Mesenteric fat pad (tissue), 1 donor: Measurements from ENCODE around the gene IFT27. TPM values are rescaled to one million over a fixed set of nuclear protein-coding genes. Genes with fewer than 3 reads are reported as not detected.
"Not testable (repeated sequence)": the region's sequence is repeated elsewhere in the genome, so short reads cannot be mapped to it uniquely, and the experiment has no call there.

Experiments
- DNase-seq: peaks from one replicate; pipeline ENCODE4 v3.0.0-alpha.2; 2020; ENCODE audit warnings: low spot score
- total RNA-seq: library from RNA; stranded (reverse); fragmentation: NEBNext Ultra II Directional; extraction: Animal tissue kit (Norgen Biotek cat#: 25700); gene quantifications from one replicate; pipeline ENCODE4 v1.2.1, GENCODE V29; 2021
- donor health status: DM: yes; HTN: yes; CAD: no.

The IFT27 gene
- total RNA-seq, 1 donor from 2014 or later: 21.4 TPM

GRCh38 chr22:36767035-36767775 is 8.7 kb downstream of the IFT27 start:
- DNase-seq: no peak

DNA sequence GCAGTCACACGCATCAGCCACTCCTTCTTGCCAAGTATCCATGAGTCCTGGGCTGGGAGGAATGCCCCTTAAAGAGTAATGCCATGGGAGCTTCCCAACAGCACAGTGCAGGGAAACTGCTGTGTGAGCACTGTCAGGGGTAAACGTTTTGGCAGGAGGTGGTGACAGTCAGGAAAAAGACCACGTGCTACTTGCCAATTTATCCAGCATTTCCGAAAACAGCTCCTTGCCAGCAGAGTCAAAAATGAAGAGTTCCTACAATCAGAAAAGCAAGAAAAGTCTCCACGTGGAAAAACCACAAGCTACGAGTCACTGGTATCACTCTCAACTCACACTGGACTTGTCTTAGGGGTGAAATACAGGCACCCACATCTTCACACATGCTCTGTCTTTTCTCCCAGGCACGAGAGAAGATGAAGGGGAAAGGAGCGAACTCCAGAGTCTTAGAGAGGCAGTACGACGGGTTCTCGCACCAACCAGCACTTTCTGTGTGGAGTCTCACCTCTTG is 9.9 kb downstream of the IFT27 start:
- no peak for DNase-seq

DNA sequence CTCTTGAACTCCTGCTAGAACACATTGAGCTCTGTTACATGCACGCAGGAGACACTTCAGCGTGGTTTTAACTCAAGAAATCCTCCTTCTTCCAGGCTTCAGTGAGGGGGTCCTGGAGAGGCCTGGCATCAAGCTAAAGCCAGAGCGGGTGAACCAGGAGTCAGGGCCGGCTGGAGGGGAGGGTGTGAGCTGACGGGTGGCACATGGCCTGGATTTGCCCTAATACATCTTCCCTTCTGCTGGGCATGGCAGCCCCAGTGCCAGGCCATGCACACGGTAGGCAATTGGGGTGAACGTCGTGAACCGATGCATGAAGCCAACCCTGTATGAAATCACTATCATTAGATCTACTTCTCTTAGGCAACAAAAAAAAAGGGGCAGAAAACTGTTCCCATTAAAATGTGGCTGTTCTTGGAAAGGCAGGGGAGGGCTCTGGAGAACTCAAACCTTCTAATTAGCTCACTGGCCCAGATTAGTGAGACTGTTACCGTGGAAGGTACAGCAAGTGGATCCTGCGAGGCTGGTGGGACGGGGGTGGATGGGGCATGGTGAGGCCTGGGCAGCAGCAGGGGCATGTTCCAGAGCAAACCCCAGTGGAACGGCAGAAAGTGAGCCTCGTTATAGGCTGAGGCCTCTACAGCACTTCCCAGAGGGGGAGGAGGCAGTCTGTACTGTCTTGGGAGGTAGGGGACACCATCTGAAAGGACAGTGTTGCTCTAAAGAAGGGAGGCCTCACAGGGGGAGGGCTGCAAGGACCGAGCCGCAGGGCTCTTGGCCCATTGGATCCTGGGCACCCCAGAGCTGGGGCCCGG is 10.6 kb downstream of the IFT27 start:
- DNase-seq: no peak

DNA sequence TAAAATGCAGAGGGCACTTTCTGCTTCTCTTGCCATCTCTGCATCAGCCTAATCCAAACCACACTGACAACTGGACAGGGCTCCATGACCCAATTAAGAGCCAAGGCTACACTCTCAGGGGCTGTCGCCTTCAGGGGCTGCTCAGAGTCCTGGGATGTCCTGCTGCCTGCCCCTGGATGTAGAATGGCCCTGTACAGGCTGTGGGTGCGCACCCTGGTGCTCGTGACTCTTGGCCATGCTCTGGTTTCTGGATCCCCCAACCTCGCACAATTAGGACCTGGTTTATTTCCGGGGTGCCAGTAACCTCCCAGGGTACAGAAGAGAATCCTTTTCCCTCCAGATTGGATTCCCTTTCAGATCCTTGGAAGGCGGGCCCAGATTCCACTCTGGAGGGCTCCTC is 11.3 kb downstream of the IFT27 start:
- no peak for DNase-seq

DNA sequence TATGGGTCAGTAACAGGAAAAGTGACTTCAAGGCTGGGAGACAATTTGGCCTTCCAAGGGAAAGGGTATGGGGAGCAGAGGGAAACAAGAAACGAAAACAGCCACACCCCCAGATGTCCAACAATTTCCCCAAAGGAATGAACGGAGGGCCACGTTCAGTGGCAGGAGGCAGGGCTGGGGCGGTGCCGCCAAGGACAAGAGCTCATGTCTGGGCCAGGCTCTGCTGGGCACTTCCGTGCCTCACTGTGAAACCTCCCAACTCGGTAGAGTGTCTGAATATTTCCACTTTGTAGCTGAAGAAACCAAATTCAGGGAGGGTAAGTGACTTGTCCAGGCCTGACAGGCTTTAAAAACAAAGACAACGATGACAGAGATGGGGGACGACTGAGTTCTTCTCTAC is 11.9 kb downstream of the IFT27 start:
- DNase-seq: no peak

DNA sequence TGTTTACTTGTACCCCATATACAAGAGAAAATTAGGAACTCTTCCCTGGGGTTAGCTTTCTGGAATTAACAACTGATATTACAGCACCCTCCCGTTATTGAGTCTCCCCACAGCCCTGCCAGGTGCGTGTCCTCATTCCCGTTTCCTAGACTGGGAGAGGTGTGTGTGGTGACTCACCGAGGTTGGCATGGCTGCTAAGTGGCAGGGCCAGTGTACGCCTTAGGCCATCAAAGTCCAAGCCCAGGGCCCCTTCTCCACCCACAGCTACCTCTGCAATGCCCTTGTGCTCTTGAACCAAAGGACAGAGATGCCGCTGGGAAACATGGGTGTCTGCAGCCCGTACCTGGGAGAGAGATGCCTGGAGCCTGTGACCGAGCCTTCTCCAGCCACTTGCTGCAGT is 12.3 kb downstream of the IFT27 start:
- DNase-seq: no peak

GRCh38 chr22:36762687-36763260 is 13.1 kb downstream of the IFT27 start:
- no peak for DNase-seq

GRCh38 chr22:36761553-36762240 is 14.2 kb downstream of the IFT27 start:
- DNase-seq: no peak

GRCh38 chr22:36760786-36761185 is 15.1 kb downstream of the IFT27 start:
- no peak for DNase-seq

DNA sequence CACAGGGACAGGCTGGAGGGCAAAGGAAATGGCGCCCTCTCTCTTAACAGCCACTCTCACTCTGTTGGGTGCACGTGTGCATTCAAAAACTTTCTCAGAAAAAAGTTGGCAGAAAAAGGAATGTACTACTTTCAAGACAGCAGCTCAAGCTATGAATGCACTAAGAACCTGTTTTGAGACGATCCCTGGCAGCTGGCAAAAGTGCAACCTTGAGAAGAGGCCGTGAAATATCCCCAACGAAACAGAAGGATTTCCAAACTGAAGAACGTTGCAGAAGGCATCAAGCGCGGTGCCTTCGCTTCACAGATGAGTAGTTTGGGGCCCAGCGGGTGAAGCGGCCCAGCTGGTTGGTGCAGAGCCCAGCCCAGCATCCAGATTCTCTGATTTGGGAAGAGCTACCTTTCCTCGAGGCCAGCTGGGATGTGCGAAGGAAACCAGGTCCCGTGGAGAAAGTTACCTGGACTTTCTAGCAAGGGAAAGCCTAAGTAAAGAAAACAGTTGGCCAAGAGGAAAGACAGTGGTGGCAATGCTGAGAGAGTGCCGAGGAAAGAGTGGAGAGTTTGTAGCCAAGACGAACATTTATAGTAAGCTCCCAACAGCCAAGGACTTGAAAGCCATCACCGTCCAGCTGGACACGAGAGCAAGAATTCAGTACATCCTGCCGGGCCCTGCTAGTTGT is 16.3 kb downstream of the IFT27 start:
- DNase-seq: no peak

- no peak for DNase-seq
These were observed 17.1 kb downstream of the IFT27 start for GRCh38 chr22:36758792-36759271.

- no peak for DNase-seq
These were observed 18.2 kb downstream of the IFT27 start for GRCh38 chr22:36757668-36758211.

GRCh38 chr22:36756746-36757655 is 18.9 kb downstream of the IFT27 start:
- DNase-seq: no peak

DNA sequence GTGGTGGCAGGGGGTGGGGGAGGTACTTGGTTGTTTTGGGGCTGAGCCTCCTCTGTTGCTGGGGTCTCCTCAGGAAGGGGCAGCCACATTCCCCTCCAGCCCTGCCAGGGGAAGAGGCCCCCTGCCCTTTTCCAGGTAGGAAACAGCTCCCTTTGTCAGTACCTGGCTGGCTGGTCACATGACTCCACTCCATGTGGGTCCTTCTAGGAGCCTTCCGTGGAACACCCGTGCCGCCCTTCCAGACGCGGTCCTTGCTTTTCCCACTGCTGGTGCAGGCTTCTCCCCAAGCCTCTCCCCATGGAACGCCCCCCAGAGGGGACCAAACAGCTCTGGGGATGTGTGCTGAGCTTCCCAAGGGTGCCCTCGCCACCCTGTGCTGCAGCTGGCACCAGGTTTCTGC is 19.9 kb downstream of the IFT27 start:
- DNase-seq: no peak

DNA sequence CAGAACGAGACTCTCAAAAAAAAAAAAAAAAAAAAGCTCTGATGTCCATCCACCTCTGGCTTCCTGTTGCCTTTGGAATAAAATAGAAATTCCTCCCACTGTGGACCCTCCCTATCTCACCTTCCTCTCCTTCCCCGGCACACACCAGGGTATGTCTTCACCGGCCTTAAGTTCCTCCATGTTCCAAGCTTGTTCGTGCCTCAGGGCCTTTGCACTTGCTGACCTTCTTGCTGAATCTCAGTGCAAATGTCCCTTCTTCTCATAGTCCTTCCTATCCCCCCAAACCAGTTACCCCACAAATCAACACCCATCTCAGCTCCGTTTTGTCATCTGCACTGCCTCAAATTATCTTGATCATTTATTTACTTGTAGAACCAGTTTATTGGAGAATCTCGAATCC is 20.6 kb downstream of the IFT27 start:
- DNase-seq: no peak

DNA sequence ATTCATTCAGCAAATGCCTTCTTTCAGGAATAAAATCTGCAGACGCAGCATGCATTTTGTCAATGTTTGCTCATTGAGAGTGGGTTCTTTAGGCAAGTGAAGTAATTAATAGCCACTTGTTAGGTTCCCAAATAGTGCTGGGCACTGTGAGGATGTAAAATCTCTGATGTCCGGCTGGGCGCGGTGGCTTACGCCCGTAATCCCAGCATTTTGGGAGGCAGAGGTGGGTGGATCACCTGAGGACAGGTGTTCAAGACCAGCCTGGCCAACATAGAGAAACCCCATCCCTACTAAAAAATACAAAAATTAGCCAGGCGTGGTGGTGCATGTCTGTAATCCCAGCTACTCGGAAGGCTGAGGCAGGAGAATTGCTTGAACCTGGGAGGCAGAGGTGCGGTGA is 21.0 kb downstream of the IFT27 start:
- DNase-seq: not testable (repeated sequence)

DNA sequence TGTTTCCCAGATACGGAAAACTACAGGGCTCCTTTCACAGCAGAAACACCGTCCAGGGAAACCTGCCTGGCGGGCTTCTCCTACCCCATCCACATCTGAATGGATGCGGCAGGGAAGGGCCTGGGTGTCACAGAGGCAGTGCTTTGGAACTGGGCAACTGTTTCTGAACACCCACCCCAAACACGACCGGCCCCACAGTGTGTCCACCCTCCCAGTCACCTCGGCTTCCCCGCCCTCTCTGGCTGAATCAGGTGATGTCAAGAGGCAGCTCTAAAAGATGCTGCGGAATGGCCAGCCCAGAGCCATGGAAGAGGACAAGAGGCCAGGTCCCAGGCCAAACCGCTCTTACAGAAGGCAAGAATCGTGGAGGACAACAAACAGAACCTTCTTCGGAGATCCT is 22.0 kb downstream of the IFT27 start:
- no peak for DNase-seq

DNA sequence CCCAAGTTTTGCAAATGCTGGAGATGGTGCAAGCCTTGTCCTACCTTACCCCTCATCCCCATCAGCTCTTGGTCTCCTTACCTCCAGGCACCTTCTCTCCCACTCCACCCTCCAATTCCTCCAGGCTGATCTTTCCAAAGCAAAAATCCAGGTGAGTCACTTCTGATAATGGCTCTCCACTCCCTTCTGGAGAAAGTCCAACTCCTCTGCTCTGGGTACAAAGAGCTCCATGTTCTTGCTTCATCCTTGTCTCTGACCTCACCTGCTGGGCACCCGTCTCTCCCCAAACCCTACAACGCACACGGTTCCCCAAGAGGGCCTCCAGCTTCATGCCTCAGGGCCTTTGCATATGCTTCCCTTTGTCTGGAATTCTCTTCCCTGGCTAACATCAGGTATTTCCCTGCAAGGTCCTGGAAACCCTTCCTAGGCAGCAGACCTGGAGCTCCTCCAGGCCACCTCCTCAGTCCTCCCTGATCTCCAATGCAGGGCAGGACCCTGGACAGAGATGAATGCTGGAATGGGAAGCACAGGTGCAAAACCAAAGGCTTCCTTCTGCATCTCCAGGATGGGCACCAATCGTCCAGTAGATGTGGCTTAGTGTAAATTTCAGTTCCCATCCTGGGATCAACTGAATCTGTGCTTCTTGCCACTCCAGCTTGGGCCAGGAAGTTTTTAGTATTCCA is 22.7 kb downstream of the IFT27 start:
- DNase-seq: no peak
